Hepatocyte (in vitro differentiated cells): ENCODE data around the gene CRACDL. TPM values are rescaled to one million over a fixed set of nuclear protein-coding genes. Genes with fewer than 3 reads are reported as not detected.

ENCODE experiments used
- DNase-seq: peaks from one replicate; pipeline ENCODE4 v3.0.0-alpha.2; 2016; ENCODE audit warnings: low spot score
- H2AFZ ChIP-seq: fragments of 200-600 bp; sonication (generic); 2 replicates; pipeline ENCODE4 v1.6.0; 2016; ENCODE audit warnings: antibody characterized with exemption, mild to moderate bottlenecking
- H3K27ac ChIP-seq: fragments of 200-600 bp; sonication (generic); 2 replicates; pipeline ENCODE4 v1.5.1; 2016; ENCODE audit warnings: mild to moderate bottlenecking
- H3K27me3 ChIP-seq: fragments of 200-600 bp; sonication (generic); 2 replicates; pipeline ENCODE4 v1.6.1; 2016
- H3K36me3 ChIP-seq: fragments of 200-600 bp; sonication (generic); replicated peaks from 2 replicates; pipeline ENCODE4 v1.5.1; 2016; ENCODE audit warnings: low read depth; ENCODE audit not compliant: insufficient read depth
- H3K4me1 ChIP-seq: fragments of 200-600 bp; sonication (generic); 2 replicates; pipeline ENCODE4 v1.5.1; 2016; ENCODE audit warnings: mild to moderate bottlenecking, moderate library complexity; ENCODE audit not compliant: insufficient read depth
- H3K4me2 ChIP-seq: fragments of 200-600 bp; sonication (generic); 2 replicates; pipeline ENCODE4 v1.6.0; 2016
- H3K4me3 ChIP-seq: fragments of 200-600 bp; sonication (generic); 2 replicates; pipeline ENCODE4 v1.5.1; 2016; ENCODE audit warnings: mild to moderate bottlenecking
- H3K79me2 ChIP-seq: fragments of 200-600 bp; sonication (generic); 2 replicates; pipeline ENCODE4 v1.6.0; 2017; ENCODE audit warnings: mild to moderate bottlenecking
- H3K9me2 ChIP-seq: fragments of 200-600 bp; sonication (generic); replicated peaks from 2 replicates; pipeline ENCODE4 v1.6.0; 2017; ENCODE audit warnings: mild to moderate bottlenecking; ENCODE audit not compliant: insufficient read depth
- H3K9me3 ChIP-seq: fragments of 200-600 bp; sonication (generic); 2 replicates; pipeline ENCODE4 v1.5.1; 2016; ENCODE audit warnings: low read depth, mild to moderate bottlenecking
- H4K20me1 ChIP-seq: fragments of 200-600 bp; sonication (generic); 2 replicates; pipeline ENCODE4 v1.6.0; 2016; ENCODE audit warnings: mild to moderate bottlenecking; ENCODE audit not compliant: insufficient read depth, poor library complexity, severe bottlenecking
- EZH2 ChIP-seq: fragments of 200-600 bp; sonication (generic); IDR thresholded peaks from 2 replicates; pipeline ENCODE4 v1.6.1; 2016; ENCODE audit warnings: antibody characterized with exemption, mild to moderate bottlenecking, borderline replicate concordance
- EZH2phosphoT487 ChIP-seq: fragments of 200-600 bp; sonication (generic); IDR thresholded peaks from one replicate; pipeline ENCODE4 v1.6.1; 2018; ENCODE audit warnings: antibody characterized with exemption, mild to moderate bottlenecking, low read depth, moderate library complexity; ENCODE audit not compliant: unreplicated experiment, severe bottlenecking
- WGBS: methylation state at CpG from one replicate; pipeline ENCODE4 v1.1.6; 2016; ENCODE audit warnings: low lambda C conversion rate; ENCODE audit errors: missing lambda C conversion rate; 5-methylcytosine and 5-hydroxymethylcytosine counted together
- polyA plus RNA-seq: library from polyadenylated mRNA; unstranded; fragments of >200 nt; fragmentation: Nextera tagmentation; extraction: Ambion mirVana; gene quantifications from 2 replicates; pipeline ENCODE4 v1.2.1, GENCODE V29; 2016
- total RNA-seq: library from RNA; depleted of rRNA; stranded (reverse); fragments of >200 nt; gene quantifications from 2 replicates; pipeline ENCODE4 v1.2.3, GENCODE V29; 2014
- TF ChIP-seq, protein P1 (sequence below): fragments of 200-600 bp; sonication (generic); IDR thresholded peaks from 2 replicates; pipeline ENCODE4 v1.5.1; 2016; ENCODE audit warnings: antibody characterized with exemption, mild to moderate bottlenecking; ENCODE audit not compliant: poor library complexity

Gene CRACDL
- total and polyA plus RNA-seq, 2 experiments from 2014 or later = 0.47 to 1.4 TPM

DNA sequence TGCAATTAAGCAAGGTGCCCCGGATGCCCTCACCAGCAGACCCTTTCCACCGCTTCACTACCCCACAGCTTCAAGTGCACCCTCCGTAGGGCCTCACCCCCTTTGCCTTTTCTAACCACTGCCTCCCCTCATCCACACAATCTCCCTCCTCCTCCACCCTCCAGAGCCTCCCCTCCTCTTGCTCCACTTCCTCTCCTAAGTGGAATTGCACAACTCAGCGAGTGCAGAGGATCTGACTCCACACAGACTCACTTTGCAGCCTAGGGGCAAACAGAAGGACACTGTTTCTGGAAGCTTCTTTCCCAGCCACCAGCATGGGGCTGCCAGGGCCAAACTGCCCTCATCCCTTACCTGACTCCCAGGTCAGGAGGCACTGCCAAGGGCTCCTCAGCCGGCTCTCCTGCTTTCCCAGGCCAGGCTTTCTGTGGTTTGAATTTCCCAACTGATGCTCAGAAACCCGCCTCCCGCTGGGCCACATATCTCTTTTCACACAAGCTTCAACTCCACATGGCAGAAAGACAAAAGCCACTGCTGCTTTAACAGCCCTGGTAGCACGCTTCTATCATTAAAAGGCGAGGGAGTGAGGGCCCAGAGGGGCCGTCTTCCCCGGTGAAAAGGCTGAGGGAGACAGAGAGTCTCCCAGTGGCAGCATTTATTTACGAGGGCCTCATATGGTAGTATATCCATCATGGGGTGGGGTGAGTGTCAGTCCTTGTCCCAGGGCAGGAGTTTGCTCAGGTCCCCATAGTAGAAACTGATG lies 130.4 kb downstream of the CRACDL start:
- Histone ChIP-seq H3K79me2 (no peaks in the 10 kb centered on the region), H3K9me2 (no peaks in the 10 kb centered on the region), H3K4me1 (peaks cover 18% of the 10 kb centered on the region), H2AFZ (no peak overlapping the region), H3K9me3 (no peaks in the 10 kb centered on the region), H3K36me3 (no peaks in the 10 kb centered on the region), H3K27me3 (no peaks in the 10 kb centered on the region), H3K4me3 (no peak overlapping the region), H3K4me2 (peak overlapping the region; percentile 20), H4K20me1 (no peaks in the 10 kb centered on the region), H3K27ac (peak overlapping the region; percentile 23)
- TF ChIP-seq EZH2 (no peak), EZH2phosphoT487 (no peak)
- TF ChIP-seq, protein P1, sequence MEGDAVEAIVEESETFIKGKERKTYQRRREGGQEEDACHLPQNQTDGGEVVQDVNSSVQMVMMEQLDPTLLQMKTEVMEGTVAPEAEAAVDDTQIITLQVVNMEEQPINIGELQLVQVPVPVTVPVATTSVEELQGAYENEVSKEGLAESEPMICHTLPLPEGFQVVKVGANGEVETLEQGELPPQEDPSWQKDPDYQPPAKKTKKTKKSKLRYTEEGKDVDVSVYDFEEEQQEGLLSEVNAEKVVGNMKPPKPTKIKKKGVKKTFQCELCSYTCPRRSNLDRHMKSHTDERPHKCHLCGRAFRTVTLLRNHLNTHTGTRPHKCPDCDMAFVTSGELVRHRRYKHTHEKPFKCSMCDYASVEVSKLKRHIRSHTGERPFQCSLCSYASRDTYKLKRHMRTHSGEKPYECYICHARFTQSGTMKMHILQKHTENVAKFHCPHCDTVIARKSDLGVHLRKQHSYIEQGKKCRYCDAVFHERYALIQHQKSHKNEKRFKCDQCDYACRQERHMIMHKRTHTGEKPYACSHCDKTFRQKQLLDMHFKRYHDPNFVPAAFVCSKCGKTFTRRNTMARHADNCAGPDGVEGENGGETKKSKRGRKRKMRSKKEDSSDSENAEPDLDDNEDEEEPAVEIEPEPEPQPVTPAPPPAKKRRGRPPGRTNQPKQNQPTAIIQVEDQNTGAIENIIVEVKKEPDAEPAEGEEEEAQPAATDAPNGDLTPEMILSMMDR = no peak
- WGBS = 64% methylated on average over 12 of the region's 12 CpGs
- peak; percentile 46 for DNase-seq

DNA sequence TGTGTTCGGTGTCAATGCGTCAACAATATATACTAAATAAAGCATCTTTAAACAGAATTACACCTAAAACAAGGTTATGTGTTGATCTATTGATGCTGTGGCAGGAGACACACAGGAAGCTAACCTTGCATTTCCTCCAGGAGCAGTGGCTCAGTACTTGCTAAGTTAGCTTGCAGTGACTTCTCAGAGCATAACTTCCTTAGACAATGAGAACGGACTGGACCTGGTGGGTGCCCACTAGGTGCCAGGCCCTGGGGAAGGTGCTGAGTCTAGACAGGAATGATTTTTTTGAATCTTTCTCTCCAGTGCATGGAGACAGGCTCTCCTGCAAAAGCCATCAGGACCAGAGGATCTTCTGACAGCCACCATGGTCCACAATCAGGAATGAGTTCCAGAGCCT lies 131.3 kb downstream of the CRACDL start:
- H3K27me3 ChIP-seq = no peaks in the 10 kb centered on the region
- DNase-seq = no peak
- no peaks in the 10 kb centered on the region for H3K79me2 ChIP-seq
- TF ChIP-seq EZH2 = no peak
- TF ChIP-seq, protein P1 = no peak
- TF ChIP-seq EZH2phosphoT487 = no peak
- WGBS = 95% methylated on average over 3 of the region's 3 CpGs
- H3K9me3 ChIP-seq = no peaks in the 10 kb centered on the region
- H3K4me3 ChIP-seq = no peak overlapping the region
- H3K9me2 ChIP-seq = no peaks in the 10 kb centered on the region
- no peak overlapping the region for H2AFZ ChIP-seq
- no peak overlapping the region for H3K4me2 ChIP-seq
- H3K36me3 ChIP-seq = no peaks in the 10 kb centered on the region
- no peaks in the 10 kb centered on the region for H4K20me1 ChIP-seq
- H3K4me1 ChIP-seq = peaks cover 13% of the 10 kb centered on the region
- no peak overlapping the region for H3K27ac ChIP-seq

DNA sequence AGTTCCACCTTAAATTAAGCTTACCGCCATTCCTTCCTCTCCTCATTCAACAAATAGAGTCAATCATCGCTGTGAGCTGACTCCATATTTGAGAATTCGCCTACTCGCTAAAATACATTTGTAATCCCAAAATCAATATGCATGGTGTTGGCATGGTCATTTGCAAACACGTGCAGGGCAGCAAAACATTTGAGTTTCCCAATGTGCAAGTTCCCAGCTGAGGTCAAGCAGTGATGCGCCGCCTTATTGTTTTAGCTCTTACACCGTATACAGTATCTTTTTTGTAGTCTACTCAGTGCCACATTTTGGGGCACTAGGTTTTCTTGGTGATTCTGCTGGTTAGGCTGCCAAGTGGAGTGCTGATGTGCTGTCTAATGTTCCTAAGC lies 131.8 kb downstream of the CRACDL start:
- no peaks in the 10 kb centered on the region for H3K36me3 ChIP-seq
- no peaks in the 10 kb centered on the region for H4K20me1 ChIP-seq
- no peaks in the 10 kb centered on the region for H3K9me2 ChIP-seq
- WGBS = 87% methylated on average over 8 of the region's 8 CpGs
- H2AFZ ChIP-seq = no peak overlapping the region
- TF ChIP-seq, protein P1 = no peak
- TF ChIP-seq EZH2 = no peak
- no peak overlapping the region for H3K4me3 ChIP-seq
- no peaks in the 10 kb centered on the region for H3K79me2 ChIP-seq
- H3K27ac ChIP-seq = no peak overlapping the region
- H3K4me2 ChIP-seq = no peak overlapping the region
- H3K4me1 ChIP-seq = peaks cover 13% of the 10 kb centered on the region
- DNase-seq = no peak
- H3K27me3 ChIP-seq = no peaks in the 10 kb centered on the region
- no peaks in the 10 kb centered on the region for H3K9me3 ChIP-seq
